Measurements from ENCODE around the gene ABCC9. TPM values are rescaled to one million over a fixed set of nuclear protein-coding genes. Genes with fewer than 3 reads are reported as not detected.

The ABCC9 gene
- total and polyA plus RNA-seq, 9 donors: 34.4 to 104 (median 61.1) TPM

DNA sequence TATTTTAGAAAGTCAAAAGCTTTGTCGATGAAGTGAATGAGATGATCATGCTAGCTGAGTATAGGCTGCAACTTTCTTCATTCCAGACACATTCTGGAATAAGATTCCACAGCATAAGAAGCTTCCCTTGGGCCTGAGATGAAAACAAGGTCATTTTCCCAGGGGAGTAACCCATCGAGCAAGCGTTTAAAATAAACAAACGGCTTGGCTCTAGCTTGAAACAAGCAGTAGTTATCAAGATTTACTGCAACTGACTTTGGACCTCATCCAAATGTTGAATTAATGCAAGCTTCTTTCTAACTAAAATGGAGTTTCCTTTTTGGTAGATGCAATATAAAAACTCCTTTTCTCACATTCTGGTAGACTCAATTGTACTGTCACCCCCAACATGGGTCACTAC, 189.7 kb downstream of the ABCC9 start:
- 0% methylated on average over 3 of the region's 4 CpGs for WGBS (ENCODE audit: insufficient coverage)
- no peak overlapping the region for H3K4me3 ChIP-seq (ENCODE audit: low read length)
- no peaks in the 10 kb centered on the region for H3K4me1 ChIP-seq (ENCODE audit: control insufficient read depth, insufficient read depth, low read length)
- peak; percentile 75 for DNase-seq
- no peaks in the 10 kb centered on the region for H3K36me3 ChIP-seq (ENCODE audit: control insufficient read depth, insufficient read depth, low read length)
- no peaks in the 10 kb centered on the region for H3K9me3 ChIP-seq (replicated peaks; ENCODE audit: control insufficient read depth, low read depth, low read length)
- no peak overlapping the region for H3K27ac ChIP-seq (ENCODE audit: low read length)
- H3K27me3 ChIP-seq (ENCODE audit: control insufficient read depth, insufficient read depth, low read length): no peaks in the 10 kb centered on the region

Other genes starting within 250 kb of the ABCC9 start
- gene KCNJ8, start 166.7 kb downstream of the ABCC9 start, total RNA-seq: 38.7 TPM
- 10 to 100 TPM; 23.7 to 37.6 (median 29.8) TPM for gene KCNJ8, start 166.7 kb downstream of the ABCC9 start, polyA plus RNA-seq (ENCODE audit: insufficient read depth in 1 of 8, insufficient read length in 8 of 8, low replicate concordance in 1 of 8)
- gene CMAS, start 104.8 kb upstream of the ABCC9 start, total RNA-seq: 20.1 TPM
- gene CMAS, start 104.8 kb upstream of the ABCC9 start, polyA plus RNA-seq (ENCODE audit: insufficient read depth in 1 of 8, insufficient read length in 8 of 8, low replicate concordance in 1 of 8): 10 to 100 TPM; 27.7 to 35.2 (median 30.9) TPM